ENCODE data around the gene PEX11G.

- TF ChIP-seq, protein P1, sequence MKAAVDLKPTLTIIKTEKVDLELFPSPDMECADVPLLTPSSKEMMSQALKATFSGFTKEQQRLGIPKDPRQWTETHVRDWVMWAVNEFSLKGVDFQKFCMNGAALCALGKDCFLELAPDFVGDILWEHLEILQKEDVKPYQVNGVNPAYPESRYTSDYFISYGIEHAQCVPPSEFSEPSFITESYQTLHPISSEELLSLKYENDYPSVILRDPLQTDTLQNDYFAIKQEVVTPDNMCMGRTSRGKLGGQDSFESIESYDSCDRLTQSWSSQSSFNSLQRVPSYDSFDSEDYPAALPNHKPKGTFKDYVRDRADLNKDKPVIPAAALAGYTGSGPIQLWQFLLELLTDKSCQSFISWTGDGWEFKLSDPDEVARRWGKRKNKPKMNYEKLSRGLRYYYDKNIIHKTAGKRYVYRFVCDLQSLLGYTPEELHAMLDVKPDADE (IDR thresholded peaks at IDR 0.05) = no peak
- TF ChIP-seq POLR2AphosphoS5 (IDR thresholded peaks at IDR 0.05; ENCODE audit: low read depth) (no peak), CREB1 (CRISPR knock-in tag; IDR thresholded peaks at IDR 0.05; ENCODE audit: low read depth) (no peak), REST (IDR thresholded peaks at IDR 0.05; ENCODE audit: unreplicated experiment) (no peak), EZH2 (IDR thresholded peaks at IDR 0.05; ENCODE audit: low read depth, unreplicated experiment) (no peak)
- TF ChIP-seq, protein P2, sequence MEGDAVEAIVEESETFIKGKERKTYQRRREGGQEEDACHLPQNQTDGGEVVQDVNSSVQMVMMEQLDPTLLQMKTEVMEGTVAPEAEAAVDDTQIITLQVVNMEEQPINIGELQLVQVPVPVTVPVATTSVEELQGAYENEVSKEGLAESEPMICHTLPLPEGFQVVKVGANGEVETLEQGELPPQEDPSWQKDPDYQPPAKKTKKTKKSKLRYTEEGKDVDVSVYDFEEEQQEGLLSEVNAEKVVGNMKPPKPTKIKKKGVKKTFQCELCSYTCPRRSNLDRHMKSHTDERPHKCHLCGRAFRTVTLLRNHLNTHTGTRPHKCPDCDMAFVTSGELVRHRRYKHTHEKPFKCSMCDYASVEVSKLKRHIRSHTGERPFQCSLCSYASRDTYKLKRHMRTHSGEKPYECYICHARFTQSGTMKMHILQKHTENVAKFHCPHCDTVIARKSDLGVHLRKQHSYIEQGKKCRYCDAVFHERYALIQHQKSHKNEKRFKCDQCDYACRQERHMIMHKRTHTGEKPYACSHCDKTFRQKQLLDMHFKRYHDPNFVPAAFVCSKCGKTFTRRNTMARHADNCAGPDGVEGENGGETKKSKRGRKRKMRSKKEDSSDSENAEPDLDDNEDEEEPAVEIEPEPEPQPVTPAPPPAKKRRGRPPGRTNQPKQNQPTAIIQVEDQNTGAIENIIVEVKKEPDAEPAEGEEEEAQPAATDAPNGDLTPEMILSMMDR (conservative IDR thresholded peaks at IDR 0.05; ENCODE audit: low read depth in 2 of 2) = no peak
Observed at GRCh38 chr19:7434391-7434790, 54.4 kb downstream of the PEX11G start.

Data from GM23338 (cell line).